OCI-LY7 (cell line): ENCODE measurements around the gene ICA1. TPM values are rescaled to one million over a fixed set of nuclear protein-coding genes. Genes with fewer than 3 reads are reported as not detected.

ENCODE experiments used
- BruUV-seq: library from RNA; stranded (reverse); fragments of 400-500 nt; replicated peaks from 2 replicates; lab custom pipeline; 2021; lab: Mats Ljungman, UMichigan
- CTCF ChIA-PET: fragments of 300-600 bp; sonication (Branson Sonifier 250); formaldehyde crosslinking; loops from one replicate; lab custom pipeline; 2022; ENCODE audit warnings: antibody characterized with exemption; ENCODE audit not compliant: unreplicated experiment; lab: Charles Lee
- POLR2A ChIA-PET: fragments of 300-600 bp; sonication (Branson Sonifier 250); formaldehyde crosslinking; loops from one replicate; lab custom pipeline; 2022; ENCODE audit warnings: antibody characterized with exemption; lab: Charles Lee
- DNase-seq: peaks from one replicate; pipeline ENCODE4 v3.0.0-alpha.2; 2015; ENCODE audit warnings: low spot score
- H2AFZ ChIP-seq: fragments of 200-600 bp; sonication (generic), shearing (Covaris generic); 2 replicates; pipeline ENCODE4 v1.6.1; 2014; ENCODE audit warnings: mild to moderate bottlenecking, antibody characterized with exemption, low read length, moderate library complexity
- H3K27ac ChIP-seq: fragments of 200-600 bp; sonication (generic); 2 replicates; pipeline ENCODE4 v1.5.1; 2014; ENCODE audit warnings: mixed run types, low read depth, mild to moderate bottlenecking, moderate library complexity, low read length, inconsistent platforms; ENCODE audit not compliant: poor library complexity, severe bottlenecking
- H3K36me3 ChIP-seq: fragments of 200-600 bp; sonication (generic); 2 replicates; pipeline ENCODE4 v1.6.1; 2014; ENCODE audit warnings: mild to moderate bottlenecking, antibody characterized with exemption, low read length, moderate library complexity, mixed read lengths; ENCODE audit not compliant: insufficient read depth
- H3K4me1 ChIP-seq: fragments of 200-600 bp; sonication (generic); 2 replicates; pipeline ENCODE4 v1.5.1; 2014; ENCODE audit warnings: mild to moderate bottlenecking, low read length; ENCODE audit not compliant: insufficient read depth, poor library complexity, severe bottlenecking
- H3K4me2 ChIP-seq: fragments of 200-600 bp; sonication (generic); 2 replicates; pipeline ENCODE4 v1.6.1; 2014; ENCODE audit warnings: mild to moderate bottlenecking, low read length
- H3K4me3 ChIP-seq: fragments of 200-600 bp; sonication (generic); 2 replicates; pipeline ENCODE4 v1.5.1; 2014; ENCODE audit warnings: mild to moderate bottlenecking, low read depth, low read length; ENCODE audit not compliant: poor library complexity, severe bottlenecking
- H3K79me2 ChIP-seq: fragments of 200-600 bp; sonication (generic); 2 replicates; pipeline ENCODE4 v1.6.1; 2016; ENCODE audit warnings: low read depth, mild to moderate bottlenecking, low read length, moderate library complexity, mixed read lengths; ENCODE audit not compliant: insufficient read depth
- H3K9me2 ChIP-seq: fragments of 200-600 bp; sonication (generic); 2 replicates; pipeline ENCODE4 v1.6.1; 2016; ENCODE audit warnings: mild to moderate bottlenecking, low read length, mixed read lengths; ENCODE audit not compliant: insufficient read depth
- H3K9me3 ChIP-seq: fragments of 200-600 bp; sonication (generic); 2 replicates; pipeline ENCODE4 v1.6.1; 2014; ENCODE audit warnings: mild to moderate bottlenecking, mixed run types, low read length, mixed read lengths
- H4K20me1 ChIP-seq: fragments of 200-600 bp; sonication (generic); 2 replicates; pipeline ENCODE4 v1.6.1; 2014; ENCODE audit warnings: mild to moderate bottlenecking, antibody characterized with exemption, low read length, moderate library complexity, mixed read lengths; ENCODE audit not compliant: insufficient read depth
- EZH2phosphoT487 ChIP-seq: fragments of 200-600 bp; sonication (generic); IDR thresholded peaks from 2 replicates; pipeline ENCODE4 v1.6.1; 2018; ENCODE audit warnings: low read depth, borderline replicate concordance, mild to moderate bottlenecking, mixed run types, antibody characterized with exemption, low read length, moderate library complexity, mixed read lengths
- intact Hi-C: fragments of 100-400 bp; cut with micrococcal nuclease; formaldehyde crosslinking; loops from one replicate; pipeline ENCODE4 v1.10.0; 2022; ENCODE audit not compliant: unreplicated experiment
- total RNA-seq, 2 experiments: library from RNA; depleted of rRNA in 1 of 2; stranded (reverse); fragments of >200 nt in 1 of 2; shearing (Covaris generic) in 1 of 2; gene quantifications; 2 replicates each; pipeline ENCODE4 v1.2.3, GENCODE V29; 2014 to 2022
- TF ChIP-seq, protein P1 (sequence below): fragments of 200-600 bp; sonication (generic); conservative IDR thresholded peaks from 2 replicates; pipeline ENCODE4 v1.5.1; 2014; ENCODE audit warnings: mild to moderate bottlenecking, antibody characterized with exemption, low read length, moderate library complexity, mixed read lengths

ICA1 gene
- total RNA-seq, 2 experiments from 2014 or later = 0.49 TPM; not detected in 1

- Histone ChIP-seq H3K9me3 (no peaks in the 10 kb centered on the region), H2AFZ (no peak overlapping the region), H3K4me2 (no peak overlapping the region), H3K79me2 (no peaks in the 10 kb centered on the region), H3K27ac (no peak overlapping the region), H3K4me1 (peaks cover 6% of the 10 kb centered on the region), H4K20me1 (no peaks in the 10 kb centered on the region), H3K4me3 (no peak overlapping the region), H3K9me2 (no peaks in the 10 kb centered on the region), H3K36me3 (no peaks in the 10 kb centered on the region)
- no peak for DNase-seq
- TF ChIP-seq, protein P1, sequence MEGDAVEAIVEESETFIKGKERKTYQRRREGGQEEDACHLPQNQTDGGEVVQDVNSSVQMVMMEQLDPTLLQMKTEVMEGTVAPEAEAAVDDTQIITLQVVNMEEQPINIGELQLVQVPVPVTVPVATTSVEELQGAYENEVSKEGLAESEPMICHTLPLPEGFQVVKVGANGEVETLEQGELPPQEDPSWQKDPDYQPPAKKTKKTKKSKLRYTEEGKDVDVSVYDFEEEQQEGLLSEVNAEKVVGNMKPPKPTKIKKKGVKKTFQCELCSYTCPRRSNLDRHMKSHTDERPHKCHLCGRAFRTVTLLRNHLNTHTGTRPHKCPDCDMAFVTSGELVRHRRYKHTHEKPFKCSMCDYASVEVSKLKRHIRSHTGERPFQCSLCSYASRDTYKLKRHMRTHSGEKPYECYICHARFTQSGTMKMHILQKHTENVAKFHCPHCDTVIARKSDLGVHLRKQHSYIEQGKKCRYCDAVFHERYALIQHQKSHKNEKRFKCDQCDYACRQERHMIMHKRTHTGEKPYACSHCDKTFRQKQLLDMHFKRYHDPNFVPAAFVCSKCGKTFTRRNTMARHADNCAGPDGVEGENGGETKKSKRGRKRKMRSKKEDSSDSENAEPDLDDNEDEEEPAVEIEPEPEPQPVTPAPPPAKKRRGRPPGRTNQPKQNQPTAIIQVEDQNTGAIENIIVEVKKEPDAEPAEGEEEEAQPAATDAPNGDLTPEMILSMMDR = no peak
- TF ChIP-seq EZH2phosphoT487 = no peak
- POLR2A ChIA-PET = no interaction called here
- CTCF ChIA-PET = no interaction called here
- intact Hi-C loops = no loop called here
- no TSS peak for BruUV-seq
Observed at GRCh38 chr7:8146106-8146787, 115.7 kb downstream of the ICA1 start.

- H3K9me3 ChIP-seq = no peaks in the 10 kb centered on the region
- BruUV-seq = no TSS peak
Observed at GRCh38 chr7:8144856-8145255, 117.1 kb downstream of the ICA1 start.

More at GRCh38 chr7:8144856-8145255, 117.1 kb downstream of the ICA1 start:
- H3K4me2 ChIP-seq = no peak overlapping the region
- no peak for DNase-seq
- peaks cover 6% of the 10 kb centered on the region for H3K4me1 ChIP-seq
- intact Hi-C loops = no loop called here
- CTCF ChIA-PET = no interaction called here
- no peaks in the 10 kb centered on the region for H4K20me1 ChIP-seq
- POLR2A ChIA-PET = interaction anchor here (0.5 kb wide), 1 partner anchor 140 kb away, joined by 3 read pairs; no protein-coding TSS in a partner anchor
- H3K36me3 ChIP-seq = no peaks in the 10 kb centered on the region
- no peaks in the 10 kb centered on the region for H3K79me2 ChIP-seq
- H3K4me3 ChIP-seq = no peak overlapping the region
- TF ChIP-seq, protein P1 = no peak
- no peak for TF ChIP-seq EZH2phosphoT487
- no peak overlapping the region for H3K27ac ChIP-seq
- no peak overlapping the region for H2AFZ ChIP-seq
- H3K9me2 ChIP-seq = no peaks in the 10 kb centered on the region
